Measurements from ENCODE around the gene KCNA10.
"Not testable (repeated sequence)": the region's sequence is repeated elsewhere in the genome, so short reads cannot be mapped to it uniquely, and the experiment has no call there.

Gene KCNA10

GRCh38 chr1:110515891-110516290 lies 3.1 kb downstream of the KCNA10 start:
- H3K36me3 Mint-ChIP-seq (ENCODE audit: low read depth): no peaks in the 10 kb centered on the region
- no peaks in the 10 kb centered on the region for H3K9me3 Mint-ChIP-seq
- no peak overlapping the region for H3K4me3 Mint-ChIP-seq
- H3K27me3 Mint-ChIP-seq: peaks cover 8% of the 10 kb centered on the region
- no peaks in the 10 kb centered on the region for H3K4me1 Mint-ChIP-seq (ENCODE audit: low read depth)
- no peak overlapping the region for H3K27ac Mint-ChIP-seq

- no peaks in the 10 kb centered on the region for H3K36me3 Mint-ChIP-seq (ENCODE audit: low read depth)
- H3K4me3 Mint-ChIP-seq: no peak overlapping the region
- no peaks in the 10 kb centered on the region for H3K9me3 Mint-ChIP-seq
- H3K27ac Mint-ChIP-seq: no peak overlapping the region
- H3K4me1 Mint-ChIP-seq (ENCODE audit: low read depth): no peaks in the 10 kb centered on the region
- H3K27me3 Mint-ChIP-seq: peaks cover 8% of the 10 kb centered on the region
Measured at GRCh38 chr1:110515041-110515440, 3.9 kb downstream of the KCNA10 start.

GRCh38 chr1:110513511-110513910 lies 5.5 kb downstream of the KCNA10 start:
- Mint-ChIP-seq H3K36me3 (ENCODE audit: low read depth) (no peaks in the 10 kb centered on the region), H3K27me3 (peaks cover 8% of the 10 kb centered on the region), H3K9me3 (no peaks in the 10 kb centered on the region), H3K4me1 (ENCODE audit: low read depth) (no peaks in the 10 kb centered on the region), H3K27ac (no peak overlapping the region), H3K4me3 (no peak overlapping the region)

GRCh38 chr1:110511436-110511835 lies 7.5 kb downstream of the KCNA10 start:
- Mint-ChIP-seq H3K36me3 (ENCODE audit: low read depth) (no peaks in the 10 kb centered on the region), H3K27ac (no peak overlapping the region), H3K4me1 (ENCODE audit: low read depth) (no peaks in the 10 kb centered on the region), H3K27me3 (no peaks in the 10 kb centered on the region), H3K4me3 (no peak overlapping the region), H3K9me3 (no peaks in the 10 kb centered on the region)

GRCh38 chr1:110510921-110511320 lies 8.1 kb downstream of the KCNA10 start:
- not testable (repeated sequence) for H3K9me3 Mint-ChIP-seq; H3K4me3 Mint-ChIP-seq; H3K36me3 Mint-ChIP-seq (ENCODE audit: low read depth); H3K4me1 Mint-ChIP-seq (ENCODE audit: low read depth); H3K27me3 Mint-ChIP-seq; H3K27ac Mint-ChIP-seq

GRCh38 chr1:110509655-110510054 lies 9.3 kb downstream of the KCNA10 start:
- no peak overlapping the region for H3K27ac Mint-ChIP-seq
- no peaks in the 10 kb centered on the region for H3K4me1 Mint-ChIP-seq (ENCODE audit: low read depth)
- no peak overlapping the region for H3K4me3 Mint-ChIP-seq
- no peaks in the 10 kb centered on the region for H3K27me3 Mint-ChIP-seq
- H3K36me3 Mint-ChIP-seq (ENCODE audit: low read depth): no peaks in the 10 kb centered on the region
- no peaks in the 10 kb centered on the region for H3K9me3 Mint-ChIP-seq

- Mint-ChIP-seq H3K4me1 (ENCODE audit: low read depth) (no peaks in the 10 kb centered on the region), H3K27ac (no peak overlapping the region), H3K9me3 (no peaks in the 10 kb centered on the region), H3K4me3 (no peak overlapping the region), H3K36me3 (ENCODE audit: low read depth) (no peaks in the 10 kb centered on the region), H3K27me3 (no peaks in the 10 kb centered on the region)
Measured at GRCh38 chr1:110508028-110508940, 10.7 kb downstream of the KCNA10 start.

GRCh38 chr1:110506541-110506940 lies 12.4 kb downstream of the KCNA10 start:
- peaks cover 5% of the 10 kb centered on the region for H3K27me3 Mint-ChIP-seq
- H3K27ac Mint-ChIP-seq: no peak overlapping the region
- H3K4me3 Mint-ChIP-seq: no peak overlapping the region
- H3K4me1 Mint-ChIP-seq (ENCODE audit: low read depth): no peaks in the 10 kb centered on the region
- H3K36me3 Mint-ChIP-seq (ENCODE audit: low read depth): no peaks in the 10 kb centered on the region
- H3K9me3 Mint-ChIP-seq: no peaks in the 10 kb centered on the region

- H3K4me1 Mint-ChIP-seq (ENCODE audit: low read depth): no peaks in the 10 kb centered on the region
- peaks cover 5% of the 10 kb centered on the region for H3K27me3 Mint-ChIP-seq
- no peak overlapping the region for H3K4me3 Mint-ChIP-seq
- H3K36me3 Mint-ChIP-seq (ENCODE audit: low read depth): no peaks in the 10 kb centered on the region
- no peak overlapping the region for H3K27ac Mint-ChIP-seq
- H3K9me3 Mint-ChIP-seq: no peaks in the 10 kb centered on the region
Measured at GRCh38 chr1:110505596-110505995, 13.4 kb downstream of the KCNA10 start.

- Mint-ChIP-seq H3K4me1 (ENCODE audit: low read depth) (no peaks in the 10 kb centered on the region), H3K36me3 (ENCODE audit: low read depth) (no peaks in the 10 kb centered on the region), H3K9me3 (no peaks in the 10 kb centered on the region), H3K27ac (no peak overlapping the region), H3K4me3 (no peak overlapping the region), H3K27me3 (peaks cover 5% of the 10 kb centered on the region)
Measured at GRCh38 chr1:110504226-110504625, 14.7 kb downstream of the KCNA10 start.

GRCh38 chr1:110503471-110503870 lies 15.5 kb downstream of the KCNA10 start:
- H3K9me3 Mint-ChIP-seq: no peaks in the 10 kb centered on the region
- no peak overlapping the region for H3K4me3 Mint-ChIP-seq
- H3K27me3 Mint-ChIP-seq: peaks cover 5% of the 10 kb centered on the region
- no peaks in the 10 kb centered on the region for H3K4me1 Mint-ChIP-seq (ENCODE audit: low read depth)
- no peak overlapping the region for H3K27ac Mint-ChIP-seq
- no peaks in the 10 kb centered on the region for H3K36me3 Mint-ChIP-seq (ENCODE audit: low read depth)

- H3K27me3 Mint-ChIP-seq: peaks cover 5% of the 10 kb centered on the region
- H3K4me1 Mint-ChIP-seq (ENCODE audit: low read depth): no peaks in the 10 kb centered on the region
- H3K36me3 Mint-ChIP-seq (ENCODE audit: low read depth): no peaks in the 10 kb centered on the region
- H3K4me3 Mint-ChIP-seq: no peak overlapping the region
- no peaks in the 10 kb centered on the region for H3K9me3 Mint-ChIP-seq
- H3K27ac Mint-ChIP-seq: no peak overlapping the region
Measured at GRCh38 chr1:110502402-110503151, 16.4 kb downstream of the KCNA10 start.

- Mint-ChIP-seq H3K4me3 (no peak overlapping the region), H3K36me3 (ENCODE audit: low read depth) (no peaks in the 10 kb centered on the region), H3K9me3 (no peaks in the 10 kb centered on the region), H3K27me3 (peaks cover 5% of the 10 kb centered on the region), H3K27ac (no peak overlapping the region), H3K4me1 (ENCODE audit: low read depth) (no peaks in the 10 kb centered on the region)
Measured at GRCh38 chr1:110501488-110502132, 17.4 kb downstream of the KCNA10 start.

GRCh38 chr1:110498270-110498669 lies 20.7 kb downstream of the KCNA10 start:
- no peaks in the 10 kb centered on the region for H3K36me3 Mint-ChIP-seq (ENCODE audit: low read depth)
- peaks cover 5% of the 10 kb centered on the region for H3K27me3 Mint-ChIP-seq
- no peak overlapping the region for H3K27ac Mint-ChIP-seq

More at GRCh38 chr1:110498270-110498669, 20.7 kb downstream of the KCNA10 start:
- H3K4me3 Mint-ChIP-seq: no peak overlapping the region
- no peaks in the 10 kb centered on the region for H3K4me1 Mint-ChIP-seq (ENCODE audit: low read depth)
- no peaks in the 10 kb centered on the region for H3K9me3 Mint-ChIP-seq

All from stimulated activated naive CD8-positive, alpha-beta T cell treated with anti-CD3 and anti-CD28 coated beads, Interleukin-15, Interleukin-2, amounts not matched to agents 100 ng/mL and 50 ng/mL, for 24 hours (primary cell).